Hepatocyte (in vitro differentiated cells): ENCODE data around the gene FBN1. TPM values are rescaled to one million over a fixed set of nuclear protein-coding genes. Genes with fewer than 3 reads are reported as not detected.
A peak's percentile ranks its signal among the peaks of the same experiment; 100 is the strongest.

Source experiments
- DNase-seq: peaks from one replicate; pipeline ENCODE4 v3.0.0-alpha.2; 2016; ENCODE audit warnings: low spot score
- H2AFZ ChIP-seq: fragments of 200-600 bp; sonication (generic); 2 replicates; pipeline ENCODE4 v1.6.0; 2016; ENCODE audit warnings: antibody characterized with exemption, mild to moderate bottlenecking
- H3K27ac ChIP-seq: fragments of 200-600 bp; sonication (generic); 2 replicates; pipeline ENCODE4 v1.5.1; 2016; ENCODE audit warnings: mild to moderate bottlenecking
- H3K27me3 ChIP-seq: fragments of 200-600 bp; sonication (generic); 2 replicates; pipeline ENCODE4 v1.6.1; 2016
- H3K36me3 ChIP-seq: fragments of 200-600 bp; sonication (generic); replicated peaks from 2 replicates; pipeline ENCODE4 v1.5.1; 2016; ENCODE audit warnings: low read depth; ENCODE audit not compliant: insufficient read depth
- H3K4me1 ChIP-seq: fragments of 200-600 bp; sonication (generic); 2 replicates; pipeline ENCODE4 v1.5.1; 2016; ENCODE audit warnings: mild to moderate bottlenecking, moderate library complexity; ENCODE audit not compliant: insufficient read depth
- H3K4me2 ChIP-seq: fragments of 200-600 bp; sonication (generic); 2 replicates; pipeline ENCODE4 v1.6.0; 2016
- H3K4me3 ChIP-seq: fragments of 200-600 bp; sonication (generic); 2 replicates; pipeline ENCODE4 v1.5.1; 2016; ENCODE audit warnings: mild to moderate bottlenecking
- H3K79me2 ChIP-seq: fragments of 200-600 bp; sonication (generic); 2 replicates; pipeline ENCODE4 v1.6.0; 2017; ENCODE audit warnings: mild to moderate bottlenecking
- H3K9me2 ChIP-seq: fragments of 200-600 bp; sonication (generic); replicated peaks from 2 replicates; pipeline ENCODE4 v1.6.0; 2017; ENCODE audit warnings: mild to moderate bottlenecking; ENCODE audit not compliant: insufficient read depth
- H3K9me3 ChIP-seq: fragments of 200-600 bp; sonication (generic); 2 replicates; pipeline ENCODE4 v1.5.1; 2016; ENCODE audit warnings: low read depth, mild to moderate bottlenecking
- H4K20me1 ChIP-seq: fragments of 200-600 bp; sonication (generic); 2 replicates; pipeline ENCODE4 v1.6.0; 2016; ENCODE audit warnings: mild to moderate bottlenecking; ENCODE audit not compliant: insufficient read depth, poor library complexity, severe bottlenecking
- EZH2 ChIP-seq: fragments of 200-600 bp; sonication (generic); IDR thresholded peaks from 2 replicates; pipeline ENCODE4 v1.6.1; 2016; ENCODE audit warnings: antibody characterized with exemption, mild to moderate bottlenecking, borderline replicate concordance
- EZH2phosphoT487 ChIP-seq: fragments of 200-600 bp; sonication (generic); IDR thresholded peaks from one replicate; pipeline ENCODE4 v1.6.1; 2018; ENCODE audit warnings: antibody characterized with exemption, mild to moderate bottlenecking, low read depth, moderate library complexity; ENCODE audit not compliant: unreplicated experiment, severe bottlenecking
- WGBS: methylation state at CpG from one replicate; pipeline ENCODE4 v1.1.6; 2016; ENCODE audit warnings: low lambda C conversion rate; ENCODE audit errors: missing lambda C conversion rate; 5-methylcytosine and 5-hydroxymethylcytosine counted together
- polyA plus RNA-seq: library from polyadenylated mRNA; unstranded; fragments of >200 nt; fragmentation: Nextera tagmentation; extraction: Ambion mirVana; gene quantifications from 2 replicates; pipeline ENCODE4 v1.2.1, GENCODE V29; 2016
- total RNA-seq: library from RNA; depleted of rRNA; stranded (reverse); fragments of >200 nt; gene quantifications from 2 replicates; pipeline ENCODE4 v1.2.3, GENCODE V29; 2014
- TF ChIP-seq, protein P1 (sequence below): fragments of 200-600 bp; sonication (generic); IDR thresholded peaks from 2 replicates; pipeline ENCODE4 v1.5.1; 2016; ENCODE audit warnings: antibody characterized with exemption, mild to moderate bottlenecking; ENCODE audit not compliant: poor library complexity

Gene FBN1
- total and polyA plus RNA-seq, 2 experiments from 2014 or later: 76.6 to 199 TPM

DNA sequence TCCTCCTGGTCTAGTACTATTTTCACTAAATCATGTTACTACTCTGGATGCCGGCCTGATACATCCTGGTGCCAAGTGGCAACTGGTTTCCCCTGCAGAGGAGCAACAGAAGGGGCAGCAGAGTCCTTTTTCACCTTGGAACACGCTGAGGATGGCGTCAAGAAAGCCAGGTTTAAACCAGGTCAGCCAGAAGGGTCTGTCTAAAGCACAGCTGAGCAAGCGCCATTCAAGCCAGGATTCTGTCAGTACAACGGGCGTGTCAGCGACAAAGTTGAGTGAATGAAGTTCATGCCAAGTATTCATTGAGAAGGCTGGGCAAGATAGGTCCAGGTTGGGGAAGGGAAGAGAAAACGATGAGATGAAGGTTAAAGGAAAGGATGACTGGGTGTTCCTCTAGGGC, 88.2 kb downstream of the FBN1 start:
- Histone ChIP-seq H3K4me3 (no peak overlapping the region), H3K79me2 (peaks cover 3% of the 10 kb centered on the region), H3K36me3 (no peaks in the 10 kb centered on the region), H3K4me1 (peaks cover 9% of the 10 kb centered on the region), H2AFZ (no peak overlapping the region), H3K27me3 (no peaks in the 10 kb centered on the region), H3K4me2 (no peak overlapping the region), H3K27ac (peak overlapping the region; percentile 84), H3K9me2 (no peaks in the 10 kb centered on the region), H4K20me1 (no peaks in the 10 kb centered on the region), H3K9me3 (no peaks in the 10 kb centered on the region)
- WGBS: 87% methylated on average over 8 of the region's 8 CpGs
- no peak for DNase-seq
- no peak for TF ChIP-seq EZH2
- TF ChIP-seq, protein P1, sequence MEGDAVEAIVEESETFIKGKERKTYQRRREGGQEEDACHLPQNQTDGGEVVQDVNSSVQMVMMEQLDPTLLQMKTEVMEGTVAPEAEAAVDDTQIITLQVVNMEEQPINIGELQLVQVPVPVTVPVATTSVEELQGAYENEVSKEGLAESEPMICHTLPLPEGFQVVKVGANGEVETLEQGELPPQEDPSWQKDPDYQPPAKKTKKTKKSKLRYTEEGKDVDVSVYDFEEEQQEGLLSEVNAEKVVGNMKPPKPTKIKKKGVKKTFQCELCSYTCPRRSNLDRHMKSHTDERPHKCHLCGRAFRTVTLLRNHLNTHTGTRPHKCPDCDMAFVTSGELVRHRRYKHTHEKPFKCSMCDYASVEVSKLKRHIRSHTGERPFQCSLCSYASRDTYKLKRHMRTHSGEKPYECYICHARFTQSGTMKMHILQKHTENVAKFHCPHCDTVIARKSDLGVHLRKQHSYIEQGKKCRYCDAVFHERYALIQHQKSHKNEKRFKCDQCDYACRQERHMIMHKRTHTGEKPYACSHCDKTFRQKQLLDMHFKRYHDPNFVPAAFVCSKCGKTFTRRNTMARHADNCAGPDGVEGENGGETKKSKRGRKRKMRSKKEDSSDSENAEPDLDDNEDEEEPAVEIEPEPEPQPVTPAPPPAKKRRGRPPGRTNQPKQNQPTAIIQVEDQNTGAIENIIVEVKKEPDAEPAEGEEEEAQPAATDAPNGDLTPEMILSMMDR: no peak

DNA sequence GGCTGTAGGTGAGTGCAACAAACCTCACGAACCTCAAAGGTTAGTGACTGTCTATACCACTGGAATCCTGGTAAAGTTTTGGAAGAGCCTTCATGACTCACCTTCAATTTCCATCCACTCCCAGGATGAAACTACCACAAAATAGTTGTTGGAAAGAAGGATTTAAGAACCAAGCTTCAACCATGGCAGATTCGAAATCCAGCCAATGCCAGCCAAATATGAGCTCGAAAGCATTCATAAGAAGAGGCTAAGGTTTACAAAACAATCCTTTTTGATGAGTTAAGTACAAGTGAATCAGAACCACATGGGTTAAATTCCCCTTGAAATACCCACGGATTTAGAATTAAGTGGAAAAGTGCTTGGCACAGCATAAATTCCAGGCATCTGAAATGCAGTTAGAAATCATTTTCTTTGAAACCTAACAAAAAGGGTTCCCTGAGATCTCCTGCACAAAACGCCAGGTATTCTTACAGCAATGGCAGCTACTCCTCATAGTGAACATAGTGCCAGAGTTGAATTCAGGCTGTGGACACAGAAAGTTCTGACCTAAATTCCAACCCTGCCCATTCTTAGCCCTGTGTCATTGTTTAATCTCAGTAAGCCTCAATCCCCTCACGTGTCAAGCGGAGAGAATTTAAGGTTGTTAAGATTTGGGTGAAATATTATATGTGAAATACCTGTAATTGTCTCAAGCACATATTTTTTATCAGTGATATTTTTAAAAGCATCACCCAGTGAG, 89.2 kb downstream of the FBN1 start:
- Histone ChIP-seq H3K79me2 (peaks cover 3% of the 10 kb centered on the region), H3K9me3 (no peaks in the 10 kb centered on the region), H3K27me3 (no peaks in the 10 kb centered on the region), H3K9me2 (no peaks in the 10 kb centered on the region), H3K27ac (peak overlapping the region; percentile 84), H3K4me3 (no peak overlapping the region), H4K20me1 (no peaks in the 10 kb centered on the region), H3K4me2 (no peak overlapping the region), H2AFZ (no peak overlapping the region), H3K36me3 (no peaks in the 10 kb centered on the region), H3K4me1 (peaks cover 9% of the 10 kb centered on the region)
- TF ChIP-seq, protein P1: no peak
- TF ChIP-seq EZH2: no peak
- TF ChIP-seq EZH2phosphoT487: no peak
- WGBS: 76% methylated on average over 7 of the region's 7 CpGs
- no peak for DNase-seq

DNA sequence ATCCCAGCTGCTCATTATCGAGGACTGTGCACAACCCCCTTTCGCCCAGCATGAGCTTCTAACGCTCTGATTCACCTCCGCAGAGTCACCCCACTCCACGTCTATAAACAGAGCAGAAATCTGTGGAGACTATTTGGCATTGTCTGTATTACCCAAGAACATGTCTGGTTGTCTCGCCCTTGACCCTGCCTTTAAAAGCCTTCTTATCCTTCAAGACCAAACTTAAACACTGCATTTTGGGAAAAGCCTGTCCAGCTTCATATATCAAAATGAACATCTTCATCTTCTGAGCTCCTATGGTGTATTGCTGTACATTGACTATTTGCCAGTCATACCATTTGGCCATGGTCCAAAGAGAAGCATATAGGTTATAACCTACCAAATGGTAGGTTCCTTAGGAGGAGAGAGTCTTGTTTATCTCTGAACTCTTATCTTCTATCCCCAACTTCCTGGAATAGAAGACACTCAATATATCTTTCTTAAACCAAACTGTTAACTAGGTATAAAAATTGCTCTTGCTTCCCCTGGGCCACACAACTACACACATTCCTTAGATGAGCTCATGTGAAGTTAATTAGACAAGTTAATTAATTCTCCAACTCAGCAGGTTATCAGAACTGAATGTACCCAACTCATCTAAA, 90.1 kb downstream of the FBN1 start:
- TF ChIP-seq, protein P1: no peak
- TF ChIP-seq EZH2 (no peak), EZH2phosphoT487 (no peak)
- Histone ChIP-seq H4K20me1 (no peaks in the 10 kb centered on the region), H3K4me1 (peaks cover 9% of the 10 kb centered on the region), H3K36me3 (no peaks in the 10 kb centered on the region), H3K79me2 (no peaks in the 10 kb centered on the region), H3K27me3 (no peaks in the 10 kb centered on the region), H3K4me3 (no peak overlapping the region), H3K9me3 (no peaks in the 10 kb centered on the region), H3K4me2 (no peak overlapping the region), H2AFZ (no peak overlapping the region), H3K27ac (peak overlapping the region; percentile 84), H3K9me2 (no peaks in the 10 kb centered on the region)
- DNase-seq: peak; percentile 43
- WGBS: 57% methylated on average over 6 of the region's 6 CpGs
